PFSK-1 (cell line): Measurements from ENCODE around the gene ZFP36.

Experiments
- FOXP2 ChIP-seq: optimal IDR thresholded peaks from 2 replicates; pipeline ENCODE3; 2011; ENCODE audit warnings: borderline replicate concordance, control low read depth, inconsistent platforms; ENCODE audit not compliant: insufficient read depth; ENCODE audit errors: extremely low read length, extremely low read depth
- POLR2AphosphoS5 ChIP-seq: IDR thresholded peaks from 2 replicates; pipeline ENCODE4 v1.6.1; 2012; ENCODE audit warnings: low read depth, mild to moderate bottlenecking, control low read depth, low read length, moderate library complexity
- SIN3A ChIP-seq: IDR thresholded peaks from 2 replicates; pipeline ENCODE4 v1.6.1; 2012; ENCODE audit warnings: mild to moderate bottlenecking, low read length, moderate library complexity, borderline replicate concordance; ENCODE audit not compliant: insufficient read depth
- TAF1 ChIP-seq: IDR thresholded peaks from 2 replicates; pipeline ENCODE4 v1.6.1; 2012; ENCODE audit warnings: low read length, control low read depth, borderline replicate concordance; ENCODE audit not compliant: insufficient read depth
- TF ChIP-seq, protein P1 (sequence below), 2 experiments: IDR thresholded peaks; 2 replicates each; pipeline versions ENCODE4 v1.6.1 to v1.8.0; 2011 to 2012; ENCODE audit warnings: low read depth in 2 of 2, low read length in 2 of 2, control low read depth in 1 of 2, inconsistent platforms in 1 of 2, mild to moderate bottlenecking in 1 of 2, moderate library complexity in 1 of 2; ENCODE audit not compliant: insufficient read depth in 1 of 2

Gene ZFP36

GRCh38 chr19:39420769-39421168 lies 14.1 kb downstream of the ZFP36 start:
- no peak for TF ChIP-seq SIN3A
- TF ChIP-seq POLR2AphosphoS5, result no peak
- no peak for TF ChIP-seq FOXP2
- no peak for TF ChIP-seq TAF1
- TF ChIP-seq, protein P1, sequence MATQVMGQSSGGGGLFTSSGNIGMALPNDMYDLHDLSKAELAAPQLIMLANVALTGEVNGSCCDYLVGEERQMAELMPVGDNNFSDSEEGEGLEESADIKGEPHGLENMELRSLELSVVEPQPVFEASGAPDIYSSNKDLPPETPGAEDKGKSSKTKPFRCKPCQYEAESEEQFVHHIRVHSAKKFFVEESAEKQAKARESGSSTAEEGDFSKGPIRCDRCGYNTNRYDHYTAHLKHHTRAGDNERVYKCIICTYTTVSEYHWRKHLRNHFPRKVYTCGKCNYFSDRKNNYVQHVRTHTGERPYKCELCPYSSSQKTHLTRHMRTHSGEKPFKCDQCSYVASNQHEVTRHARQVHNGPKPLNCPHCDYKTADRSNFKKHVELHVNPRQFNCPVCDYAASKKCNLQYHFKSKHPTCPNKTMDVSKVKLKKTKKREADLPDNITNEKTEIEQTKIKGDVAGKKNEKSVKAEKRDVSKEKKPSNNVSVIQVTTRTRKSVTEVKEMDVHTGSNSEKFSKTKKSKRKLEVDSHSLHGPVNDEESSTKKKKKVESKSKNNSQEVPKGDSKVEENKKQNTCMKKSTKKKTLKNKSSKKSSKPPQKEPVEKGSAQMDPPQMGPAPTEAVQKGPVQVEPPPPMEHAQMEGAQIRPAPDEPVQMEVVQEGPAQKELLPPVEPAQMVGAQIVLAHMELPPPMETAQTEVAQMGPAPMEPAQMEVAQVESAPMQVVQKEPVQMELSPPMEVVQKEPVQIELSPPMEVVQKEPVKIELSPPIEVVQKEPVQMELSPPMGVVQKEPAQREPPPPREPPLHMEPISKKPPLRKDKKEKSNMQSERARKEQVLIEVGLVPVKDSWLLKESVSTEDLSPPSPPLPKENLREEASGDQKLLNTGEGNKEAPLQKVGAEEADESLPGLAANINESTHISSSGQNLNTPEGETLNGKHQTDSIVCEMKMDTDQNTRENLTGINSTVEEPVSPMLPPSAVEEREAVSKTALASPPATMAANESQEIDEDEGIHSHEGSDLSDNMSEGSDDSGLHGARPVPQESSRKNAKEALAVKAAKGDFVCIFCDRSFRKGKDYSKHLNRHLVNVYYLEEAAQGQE (IDR thresholded peaks at IDR 0.05; ENCODE audit: insufficient read depth in 1 of 2, low read depth in 2 of 2, low read length in 2 of 2), result no peak

DNA sequence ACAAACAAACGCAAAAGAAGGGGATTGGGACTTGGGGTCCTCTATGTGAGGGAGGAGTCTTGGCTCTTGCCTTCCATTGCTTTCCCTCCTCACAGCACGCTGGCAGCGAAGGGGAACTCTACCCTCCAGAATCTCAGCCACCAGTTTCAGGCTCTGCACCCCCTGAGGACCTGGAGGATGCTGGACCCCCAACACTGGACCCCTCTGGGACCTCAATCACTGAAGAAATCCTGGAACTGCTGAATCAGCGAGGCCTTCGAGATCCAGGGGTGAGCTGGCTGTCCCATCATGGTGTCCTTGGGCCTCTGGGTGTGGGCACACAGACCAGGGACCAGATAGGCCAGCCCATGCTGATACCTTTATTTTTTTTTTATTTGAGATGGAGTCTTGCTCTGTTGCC lies 15.4 kb downstream of the ZFP36 start:
- TF ChIP-seq, protein P1 (IDR thresholded peaks at IDR 0.05; ENCODE audit: insufficient read depth in 1 of 2, low read depth in 2 of 2, low read length in 2 of 2), result no peak

DNA sequence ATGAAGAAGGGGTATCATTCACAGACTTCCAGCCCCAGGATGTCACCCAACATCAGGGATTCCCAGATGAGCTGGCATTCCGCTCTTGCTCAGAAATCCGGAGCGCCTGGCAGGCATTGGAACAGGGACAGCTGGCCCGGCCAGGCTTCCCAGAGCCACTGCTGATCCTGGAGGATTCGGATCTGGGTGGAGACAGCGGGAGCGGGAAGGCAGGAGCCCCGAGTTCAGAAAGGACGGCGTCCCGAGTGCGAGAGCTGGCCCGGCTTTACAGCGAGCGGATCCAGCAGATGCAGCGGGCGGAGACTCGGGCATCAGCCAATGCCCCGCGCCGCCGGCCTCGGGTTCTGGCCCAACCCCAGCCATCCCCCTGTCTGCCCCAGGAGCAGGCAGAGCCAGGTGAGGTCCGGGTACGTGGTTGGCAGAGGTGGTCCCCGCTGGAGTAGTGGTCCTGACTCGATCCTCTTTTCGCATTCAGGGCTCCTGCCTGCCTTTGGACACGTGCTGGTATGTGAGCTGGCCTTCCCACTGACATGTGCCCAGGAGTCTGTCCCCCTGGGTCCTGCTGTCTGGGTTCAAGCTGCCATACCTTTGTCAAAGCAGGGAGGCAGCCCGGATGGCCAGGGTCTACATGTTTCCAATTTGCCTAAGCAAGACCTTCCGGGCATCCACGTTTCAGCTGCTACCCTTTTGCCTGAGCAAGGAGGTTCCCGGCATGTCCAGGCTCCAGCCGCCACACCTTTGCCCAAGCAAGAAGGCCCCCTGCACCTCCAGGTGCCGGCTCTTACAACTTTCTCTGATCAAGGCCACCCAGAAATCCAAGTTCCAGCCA lies 16.8 kb downstream of the ZFP36 start:
- TF ChIP-seq, protein P1 (IDR thresholded peaks at IDR 0.05; ENCODE audit: insufficient read depth in 1 of 2, low read depth in 2 of 2, low read length in 2 of 2), result no peak
- TF ChIP-seq SIN3A, result no peak
- no peak for TF ChIP-seq POLR2AphosphoS5
- no peak for TF ChIP-seq TAF1
- TF ChIP-seq FOXP2, result no peak

DNA sequence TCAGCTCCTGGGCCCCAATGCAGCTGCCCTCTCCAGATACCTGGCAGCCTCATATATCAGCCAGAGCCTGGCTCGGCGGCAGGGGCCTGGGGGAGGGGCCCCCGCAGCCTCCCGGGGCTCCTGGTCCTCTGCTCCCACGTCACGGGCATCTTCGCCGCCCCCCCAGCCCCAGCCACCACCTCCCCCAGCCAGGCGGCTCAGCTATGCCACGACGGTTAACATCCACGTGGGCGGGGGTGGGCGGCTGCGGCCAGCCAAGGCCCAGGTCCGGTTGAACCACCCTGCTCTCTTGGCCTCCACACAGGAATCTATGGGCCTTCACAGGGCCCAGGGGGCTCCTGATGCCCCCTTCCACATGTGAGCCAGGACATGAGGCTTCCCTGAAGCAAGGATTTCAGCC lies 18.3 kb downstream of the ZFP36 start:
- TF ChIP-seq, protein P1 (IDR thresholded peaks at IDR 0.05; ENCODE audit: insufficient read depth in 1 of 2, low read depth in 2 of 2, low read length in 2 of 2), result no peak
- TF ChIP-seq FOXP2 (no peak), TAF1 (no peak), POLR2AphosphoS5 (no peak), SIN3A (no peak)

GRCh38 chr19:39425744-39426143 lies 19.1 kb downstream of the ZFP36 start:
- TF ChIP-seq TAF1, result no peak
- TF ChIP-seq FOXP2, result no peak
- no peak for TF ChIP-seq SIN3A
- TF ChIP-seq, protein P1 (IDR thresholded peaks at IDR 0.05; ENCODE audit: insufficient read depth in 1 of 2, low read depth in 2 of 2, low read length in 2 of 2), result no peak
- TF ChIP-seq POLR2AphosphoS5, result no peak; the same call in 1 of the 2 replicates
